Mesendoderm (in vitro differentiated cells): Measurements from ENCODE around the gene YY1.
"Not testable (repeated sequence)": the region's sequence is repeated elsewhere in the genome, so short reads cannot be mapped to it uniquely, and the experiment has no call there.

Experiments
- DNase-seq: peaks from one replicate; pipeline ENCODE4 v3.0.0; 2013
- H2AK5ac ChIP-seq: 2 replicates; pipeline ENCODE4 v1.6.1; 2013; ENCODE audit warnings: low read length, inconsistent platforms
- H2BK120ac ChIP-seq: 2 replicates; pipeline ENCODE4 v1.6.1; 2013; ENCODE audit warnings: low read depth, mild to moderate bottlenecking, low read length, moderate library complexity, mixed read lengths
- H2BK15ac ChIP-seq: replicated peaks from 2 replicates; pipeline ENCODE4 v1.6.1; 2013; ENCODE audit warnings: low read depth, mild to moderate bottlenecking, moderate library complexity
- H2BK5ac ChIP-seq: 2 replicates; pipeline ENCODE4 v1.6.1; 2013; ENCODE audit warnings: low read length, inconsistent platforms
- H3K18ac ChIP-seq: 2 replicates; pipeline ENCODE4 v1.6.1; 2013; ENCODE audit warnings: mild to moderate bottlenecking, low read length, mixed read lengths
- H3K23ac ChIP-seq: one replicate; pipeline ENCODE4 v1.6.1; 2013; ENCODE audit warnings: low read length
- H3K27ac ChIP-seq: 2 replicates; pipeline ENCODE4 v1.5.1; 2013; ENCODE audit warnings: low read depth, mild to moderate bottlenecking, inconsistent platforms, low read length, moderate library complexity
- H3K27me3 ChIP-seq: 2 replicates; pipeline ENCODE4 v1.6.1; 2013; ENCODE audit warnings: low read length, control low read depth, mild to moderate bottlenecking, inconsistent platforms; ENCODE audit not compliant: insufficient read depth, poor library complexity
- H3K36me3 ChIP-seq: 2 replicates; pipeline ENCODE4 v1.6.1; 2013; ENCODE audit warnings: low read length, inconsistent platforms; ENCODE audit not compliant: control insufficient read depth, insufficient read depth
- H3K4ac ChIP-seq: one replicate; pipeline ENCODE4 v1.6.1; 2013; ENCODE audit warnings: low read depth, mild to moderate bottlenecking, low read length, moderate library complexity
- H3K4me1 ChIP-seq: 2 replicates; pipeline ENCODE4 v1.6.1; 2013; ENCODE audit warnings: low read depth, low read length, inconsistent platforms; ENCODE audit not compliant: control insufficient read depth
- H3K4me2 ChIP-seq: 2 replicates; pipeline ENCODE4 v1.6.1; 2013; ENCODE audit warnings: low read length
- H3K4me3 ChIP-seq: 2 replicates; pipeline ENCODE4 v1.5.1; 2013; ENCODE audit warnings: mild to moderate bottlenecking, low read length
- H3K56ac ChIP-seq: one replicate; pipeline ENCODE4 v1.6.1; 2013; ENCODE audit warnings: low read length
- H3K79me1 ChIP-seq: 2 replicates; pipeline ENCODE4 v1.6.1; 2013; ENCODE audit warnings: low read length, inconsistent platforms
- H3K79me2 ChIP-seq: 2 replicates; pipeline ENCODE4 v1.6.1; 2013; ENCODE audit warnings: mild to moderate bottlenecking, low read length; ENCODE audit not compliant: control insufficient read depth, insufficient read depth
- H3K9ac ChIP-seq: 2 replicates; pipeline ENCODE4 v1.6.1; 2013; ENCODE audit warnings: low read length, inconsistent platforms
- H4K5ac ChIP-seq: one replicate; pipeline ENCODE4 v1.6.1; 2013; ENCODE audit warnings: low read length
- H4K8ac ChIP-seq: one replicate; pipeline ENCODE4 v1.6.1; 2013; ENCODE audit warnings: low read depth, mild to moderate bottlenecking, control low read depth, low read length, moderate library complexity
- WGBS: extraction: QIAGEN DNeasy Blood & Tissue Kit; methylation state at CpG from one replicate; pipeline ENCODE4 v1.1.7; 2013; ENCODE audit warnings: low lambda C conversion rate, missing lambda C conversion rate; ENCODE audit not compliant: insufficient coverage; ENCODE audit errors: extremely low coverage; 5-methylcytosine and 5-hydroxymethylcytosine counted together

The YY1 gene

DNA sequence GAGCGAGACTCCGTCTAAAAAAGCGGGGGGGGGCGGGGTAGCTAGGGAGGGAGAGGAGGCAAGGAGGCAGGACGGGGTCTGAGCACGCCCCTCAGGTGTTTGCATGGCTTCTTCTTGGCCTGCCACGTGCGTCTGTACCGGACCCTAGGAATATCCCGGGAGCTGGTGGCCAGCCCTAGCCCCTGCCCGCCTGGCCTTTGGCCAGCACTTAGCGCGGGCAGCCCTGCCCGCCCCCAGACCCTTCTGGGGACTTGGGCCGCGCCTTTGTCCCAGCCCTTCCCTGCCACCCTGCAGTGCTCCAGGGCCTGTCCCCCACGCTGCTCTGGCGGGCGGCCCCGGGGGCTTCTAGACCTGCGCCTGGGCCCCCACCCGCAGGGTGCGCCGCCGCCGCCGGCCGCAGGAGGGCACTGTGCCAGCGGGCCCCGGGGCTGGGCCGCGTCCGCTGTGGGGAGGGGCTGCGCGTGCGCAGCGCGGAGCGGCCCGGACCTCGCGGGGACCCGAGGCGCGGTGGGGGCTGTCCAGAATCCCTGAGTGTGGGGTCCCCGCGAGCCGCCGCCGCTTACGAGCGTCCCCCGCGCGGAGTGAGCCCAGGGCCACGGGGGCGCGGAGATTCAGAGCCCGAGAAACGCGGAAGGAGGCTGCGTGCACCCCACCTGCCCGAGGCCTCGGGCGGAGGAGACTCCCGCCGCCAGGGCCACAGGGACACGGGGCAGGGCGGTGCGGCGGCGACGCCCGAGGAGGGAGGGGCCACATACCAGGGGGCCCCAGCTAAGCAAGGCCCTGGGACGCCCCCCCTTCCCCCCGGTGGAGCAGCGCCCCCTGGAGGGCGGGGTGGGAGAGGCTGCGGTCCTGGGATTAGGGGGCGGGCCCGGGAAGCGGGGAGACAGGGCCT is 46.3 kb downstream of the YY1 start:
- peak overlapping the region; percentile 80 for H3K9ac ChIP-seq

DNA sequence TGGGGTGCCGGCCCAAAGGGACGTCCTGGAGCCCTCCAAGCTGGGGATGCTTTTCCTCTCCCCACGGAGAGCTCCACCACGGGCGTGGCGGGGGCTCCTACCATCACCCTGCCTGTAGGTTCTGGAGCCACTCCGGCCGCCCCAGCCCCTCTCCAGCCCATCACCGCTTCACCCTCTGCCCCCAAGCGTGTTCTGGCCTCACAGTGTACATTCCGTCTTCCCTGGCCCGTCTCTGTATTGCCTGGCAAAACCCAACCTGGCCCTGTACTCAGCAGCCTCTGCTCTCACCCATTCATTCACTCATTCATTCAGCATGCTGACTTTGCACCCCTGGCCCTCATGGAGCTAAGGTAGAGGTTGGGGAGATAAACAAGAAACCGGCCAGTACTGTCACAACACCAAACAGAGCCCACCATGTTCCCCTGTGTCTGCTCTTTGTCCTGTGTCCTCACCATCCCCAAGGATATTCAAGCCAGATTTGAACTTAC is 47.0 kb downstream of the YY1 start:
- H3K27me3 ChIP-seq: no peaks in the 10 kb centered on the region
- H2AK5ac ChIP-seq: no peak overlapping the region
- no peaks in the 10 kb centered on the region for H3K36me3 ChIP-seq
- H3K18ac ChIP-seq: no peak overlapping the region
- no peak overlapping the region for H2BK15ac ChIP-seq
- H3K27ac ChIP-seq: no peak overlapping the region
- H3K56ac ChIP-seq: peak overlapping the region; percentile 86
- no peak overlapping the region for H2BK120ac ChIP-seq
- no peak overlapping the region for H3K4ac ChIP-seq
- H3K79me2 ChIP-seq: peaks cover 6% of the 10 kb centered on the region
- no peak overlapping the region for H4K5ac ChIP-seq
- no peak overlapping the region for H3K4me3 ChIP-seq
- H3K79me1 ChIP-seq: peaks cover 7% of the 10 kb centered on the region
- H2BK5ac ChIP-seq: no peak overlapping the region
- no peak for DNase-seq
- WGBS: no CpG with 5 or more reads among the region's 13 CpGs
- H3K9ac ChIP-seq: no peak overlapping the region
- H3K23ac ChIP-seq: no peak overlapping the region
- no peak overlapping the region for H3K4me2 ChIP-seq
- no peak overlapping the region for H4K8ac ChIP-seq
- peaks cover 2% of the 10 kb centered on the region for H3K4me1 ChIP-seq

More for the DNA sequence above, 46.3 kb downstream of the YY1 start:
- Histone ChIP-seq H2BK15ac (no peak overlapping the region), H4K5ac (no peak overlapping the region), H2AK5ac (no peak overlapping the region), H3K4ac (peak overlapping the region; percentile 95), H4K8ac (no peak overlapping the region), H3K27ac (no peak overlapping the region), H3K79me2 (peaks cover 8% of the 10 kb centered on the region), H3K18ac (peak overlapping the region; percentile 88), H3K36me3 (no peaks in the 10 kb centered on the region), H3K4me3 (peak overlapping the region; percentile 35), H3K23ac (no peak overlapping the region), H2BK120ac (no peak overlapping the region), H3K4me2 (peak overlapping the region; percentile 77), H3K27me3 (no peaks in the 10 kb centered on the region), H3K79me1 (peaks cover 10% of the 10 kb centered on the region), H3K4me1 (peaks cover 2% of the 10 kb centered on the region), H2BK5ac (no peak overlapping the region), H3K56ac (peak overlapping the region; percentile 90)
- DNase-seq: peak; percentile 93
- WGBS: no CpG with 5 or more reads among the region's 82 CpGs

GRCh38 chr14:100286484-100287191 is 47.7 kb downstream of the YY1 start:
- no CpG with 5 or more reads among the region's 10 CpGs for WGBS

DNA sequence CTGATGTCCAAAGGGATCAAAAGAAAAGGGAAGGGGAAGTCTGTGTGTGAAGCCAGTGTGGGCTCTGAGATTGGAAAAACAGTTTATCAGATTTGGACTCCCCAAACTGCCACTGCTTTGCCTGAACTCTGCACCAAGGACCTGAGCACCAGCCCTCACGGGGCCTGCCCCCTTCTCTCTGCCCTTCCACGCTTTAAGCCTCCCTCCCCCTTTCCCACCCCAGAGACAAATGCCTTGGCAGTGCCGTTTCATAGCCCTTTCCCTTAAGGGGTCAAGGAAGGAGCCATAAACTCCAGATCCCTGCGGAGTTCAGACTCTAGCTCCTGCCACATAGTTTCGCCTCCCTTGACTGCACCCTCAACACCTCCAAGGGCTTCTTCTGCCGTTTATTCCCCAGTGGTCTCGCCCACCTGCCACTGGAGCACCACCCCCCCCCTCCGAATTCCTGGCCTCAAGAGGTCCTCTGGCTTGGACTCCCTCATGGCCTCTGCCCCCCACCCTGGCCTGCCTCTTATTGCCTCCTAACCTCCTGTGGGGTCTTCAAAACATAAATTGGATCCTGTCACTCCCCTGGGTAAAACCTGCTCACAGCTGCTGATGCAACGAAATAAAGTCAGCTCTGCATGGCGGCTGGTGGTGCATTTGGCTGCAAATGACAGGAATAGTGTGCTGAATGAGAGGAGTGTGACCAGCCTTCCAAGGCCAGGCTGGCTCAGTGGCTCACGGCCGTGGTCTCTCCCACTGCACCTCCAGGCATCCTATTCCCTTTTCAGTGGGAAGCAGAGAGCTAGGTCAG is 48.5 kb downstream of the YY1 start:
- Histone ChIP-seq H3K27me3 (no peaks in the 10 kb centered on the region), H2BK120ac (no peak overlapping the region), H3K23ac (no peak overlapping the region), H3K79me2 (no peaks in the 10 kb centered on the region), H3K4me1 (peaks cover 2% of the 10 kb centered on the region), H3K4me3 (no peak overlapping the region), H3K18ac (no peak overlapping the region), H2BK5ac (no peak overlapping the region), H3K27ac (no peak overlapping the region), H3K56ac (no peak overlapping the region), H3K79me1 (no peaks in the 10 kb centered on the region), H3K36me3 (peaks cover 5% of the 10 kb centered on the region), H4K8ac (no peak overlapping the region), H3K4me2 (no peak overlapping the region), H4K5ac (no peak overlapping the region), H2AK5ac (no peak overlapping the region), H3K9ac (no peak overlapping the region), H2BK15ac (no peak overlapping the region), H3K4ac (no peak overlapping the region)
- WGBS: no CpG with 5 or more reads among the region's 12 CpGs
- no peak for DNase-seq

More at GRCh38 chr14:100286484-100287191, 47.7 kb downstream of the YY1 start:
- H3K4me3 ChIP-seq: no peak overlapping the region
- H2BK5ac ChIP-seq: no peak overlapping the region
- peaks cover 2% of the 10 kb centered on the region for H3K4me1 ChIP-seq
- H3K18ac ChIP-seq: no peak overlapping the region
- H4K8ac ChIP-seq: no peak overlapping the region
- H3K36me3 ChIP-seq: peaks cover 2% of the 10 kb centered on the region
- H3K27ac ChIP-seq: no peak overlapping the region
- H3K9ac ChIP-seq: no peak overlapping the region
- H2AK5ac ChIP-seq: no peak overlapping the region
- H2BK15ac ChIP-seq: no peak overlapping the region
- peaks cover 4% of the 10 kb centered on the region for H3K79me1 ChIP-seq
- no peak overlapping the region for H3K23ac ChIP-seq
- H3K79me2 ChIP-seq: peaks cover 2% of the 10 kb centered on the region
- H2BK120ac ChIP-seq: no peak overlapping the region
- no peak overlapping the region for H3K4me2 ChIP-seq
- no peak overlapping the region for H3K56ac ChIP-seq
- H3K4ac ChIP-seq: no peak overlapping the region
- DNase-seq: no peak
- H4K5ac ChIP-seq: no peak overlapping the region
- H3K27me3 ChIP-seq: no peaks in the 10 kb centered on the region

- not testable (repeated sequence) for H4K5ac ChIP-seq, H2AK5ac ChIP-seq, H3K9ac ChIP-seq, H3K27me3 ChIP-seq, H3K79me1 ChIP-seq, H2BK15ac ChIP-seq, H3K23ac ChIP-seq, H3K4me2 ChIP-seq, H2BK120ac ChIP-seq, H3K36me3 ChIP-seq, H3K4me3 ChIP-seq, H4K8ac ChIP-seq, H2BK5ac ChIP-seq, DNase-seq, H3K27ac ChIP-seq, H3K4ac ChIP-seq, H3K56ac ChIP-seq, H3K18ac ChIP-seq, H3K4me1 ChIP-seq, H3K79me2 ChIP-seq
- WGBS: no CpG with 5 or more reads among the region's 8 CpGs
Observed at GRCh38 chr14:100287998-100288295, 49.0 kb downstream of the YY1 start.
